ENCODE data around the gene MPG.
"Not testable (repeated sequence)": the region's sequence is repeated elsewhere in the genome, so short reads cannot be mapped to it uniquely, and the experiment has no call there.

MPG gene

GRCh38 chr16:77807-78443, at the start of gene MPG:
Gene MPG, plus strand, starts transcription at chr16:78225. Its CDS starts 85 bp downstream, at chr16:78310.
- DNase-seq (ENCODE audit: low read depth) = no peak

GRCh38 chr16:30627-31026, 47.4 kb upstream of the MPG start:
- DNase-seq (ENCODE audit: low read depth) = not testable (repeated sequence)

GRCh38 chr16:33154-33876, 44.7 kb upstream of the MPG start:
- DNase-seq (ENCODE audit: low read depth) = not testable (repeated sequence)

- no peak for DNase-seq (ENCODE audit: low read depth)
These were observed 44.0 kb upstream of the MPG start for GRCh38 chr16:33877-34647.

GRCh38 chr16:34648-34987, 43.4 kb upstream of the MPG start:
- DNase-seq (ENCODE audit: low read depth) = no peak

GRCh38 chr16:35011-35677, 42.9 kb upstream of the MPG start:
- no peak for DNase-seq (ENCODE audit: low read depth)

- DNase-seq (ENCODE audit: low read depth) = no peak
These were observed 42.2 kb upstream of the MPG start for GRCh38 chr16:35678-36305.

- DNase-seq (ENCODE audit: low read depth) = no peak
These were observed 41.6 kb upstream of the MPG start for GRCh38 chr16:36336-36984.

GRCh38 chr16:37511-37910, 40.5 kb upstream of the MPG start:
- DNase-seq (ENCODE audit: low read depth) = no peak

- DNase-seq (ENCODE audit: low read depth) = not testable (repeated sequence)
These were observed 39.8 kb upstream of the MPG start for GRCh38 chr16:38206-38605.

- no peak for DNase-seq (ENCODE audit: low read depth)
These were observed 38.8 kb upstream of the MPG start for GRCh38 chr16:38941-39892.

GRCh38 chr16:41439-42068, 36.5 kb upstream of the MPG start:
- no peak for DNase-seq (ENCODE audit: low read depth)

- no peak for DNase-seq (ENCODE audit: low read depth)
These were observed 36.0 kb upstream of the MPG start for GRCh38 chr16:42069-42457.

- DNase-seq (ENCODE audit: low read depth) = no peak
These were observed 35.3 kb upstream of the MPG start for GRCh38 chr16:42691-43090.

- no peak for DNase-seq (ENCODE audit: low read depth)
These were observed 34.7 kb upstream of the MPG start for GRCh38 chr16:43294-43693.

GRCh38 chr16:44655-45054, 33.4 kb upstream of the MPG start:
- no peak for DNase-seq (ENCODE audit: low read depth)

GRCh38 chr16:45454-45853, 32.6 kb upstream of the MPG start:
- DNase-seq (ENCODE audit: low read depth) = no peak

- not testable (repeated sequence) for DNase-seq (ENCODE audit: low read depth)
These were observed 31.5 kb upstream of the MPG start for GRCh38 chr16:46510-46909.

- no peak for DNase-seq (ENCODE audit: low read depth)
These were observed 30.8 kb upstream of the MPG start for GRCh38 chr16:47234-47633.

Data from HS-5 (cell line).